PC-9 (cell line): Measurements from ENCODE around the gene KRT32. TPM values are rescaled to one million over a fixed set of nuclear protein-coding genes. Genes with fewer than 3 reads are reported as not detected.

Experiments
- BruUV-seq: library from RNA; stranded (reverse); fragments of 400-500 nt; replicated peaks from 2 replicates; lab custom pipeline; 2021; lab: Mats Ljungman, UMichigan
- CTCF ChIA-PET: fragments of 300-600 bp; sonication (Branson Sonifier 250); formaldehyde crosslinking; loops from one replicate; lab custom pipeline; 2022; ENCODE audit warnings: antibody characterized with exemption; lab: Charles Lee
- POLR2A ChIA-PET: fragments of 300-600 bp; sonication (Branson Sonifier 250); formaldehyde crosslinking; loops from one replicate; lab custom pipeline; 2022; ENCODE audit warnings: antibody characterized with exemption; ENCODE audit not compliant: unreplicated experiment; lab: Charles Lee
- DNase-seq, 2 experiments: peaks; one replicate each; pipeline versions ENCODE4 v3.0.0 to v3.0.0-alpha.2; 2015 to 2022; ENCODE audit warnings: mixed read lengths in 1 of 2
- H2AFZ ChIP-seq: fragments of 200-600 bp; sonication (generic); 2 replicates; pipeline ENCODE4 v1.8.1; 2017; ENCODE audit warnings: antibody characterized with exemption
- H3F3A ChIP-seq: fragments of 200-600 bp; sonication (generic); 2 replicates; pipeline ENCODE4 v1.8.1; 2017; ENCODE audit warnings: antibody characterized with exemption, mild to moderate bottlenecking, low read depth; ENCODE audit not compliant: insufficient read depth
- H3K27ac ChIP-seq: fragments of 200-600 bp; sonication (generic); 2 replicates; pipeline ENCODE4 v1.6.1; 2016; ENCODE audit warnings: mixed run types
- H3K27me3 ChIP-seq: fragments of 200-600 bp; sonication (generic); 2 replicates; pipeline ENCODE4 v1.6.1; 2016; ENCODE audit warnings: low read depth, mixed run types; ENCODE audit not compliant: insufficient read depth
- H3K36me3 ChIP-seq: fragments of 200-600 bp; sonication (generic); 2 replicates; pipeline ENCODE4 v1.6.1; 2016; ENCODE audit warnings: low read depth, mixed run types
- H3K4me1 ChIP-seq: fragments of 200-600 bp; sonication (generic); replicated peaks from 2 replicates; pipeline ENCODE4 v1.6.1; 2016; ENCODE audit warnings: mixed run types; ENCODE audit not compliant: insufficient read depth
- H3K4me2 ChIP-seq: fragments of 200-600 bp; sonication (generic); 2 replicates; pipeline ENCODE4 v1.6.1; 2017; ENCODE audit warnings: mixed run types
- H3K4me3 ChIP-seq: fragments of 200-600 bp; sonication (generic); 2 replicates; pipeline ENCODE4 v1.6.1; 2016; ENCODE audit warnings: mixed run types
- H3K79me2 ChIP-seq: fragments of 200-600 bp; sonication (generic); 2 replicates; pipeline ENCODE4 v1.6.1; 2017; ENCODE audit warnings: low read depth, mixed run types
- H3K9me2 ChIP-seq: fragments of 200-600 bp; sonication (generic); 2 replicates; pipeline ENCODE4 v1.8.1; 2017; ENCODE audit warnings: mild to moderate bottlenecking; ENCODE audit not compliant: insufficient read depth
- H3K9me3 ChIP-seq: fragments of 200-600 bp; sonication (generic); 2 replicates; pipeline ENCODE4 v1.8.1; 2016; ENCODE audit warnings: low read depth; ENCODE audit not compliant: insufficient read depth
- H4K20me1 ChIP-seq: fragments of 200-600 bp; sonication (generic); 2 replicates; pipeline ENCODE4 v1.8.1; 2017; ENCODE audit not compliant: insufficient read depth
- EZH2 ChIP-seq: fragments of 200-600 bp; sonication (generic); IDR thresholded peaks from 2 replicates; pipeline ENCODE4 v1.8.0; 2017; ENCODE audit warnings: antibody characterized with exemption, low read depth
- intact Hi-C: fragments of 100-400 bp; cut with micrococcal nuclease; formaldehyde crosslinking; loops from one replicate; pipeline ENCODE4 v1.10.0; 2022; ENCODE audit not compliant: unreplicated experiment
- total RNA-seq: library from RNA; stranded (reverse); gene quantifications from 2 replicates; pipeline ENCODE4 v1.2.3, GENCODE V29; 2021
- TF ChIP-seq, protein P1 (sequence below): fragments of 200-600 bp; sonication (generic); conservative IDR thresholded peaks from 2 replicates; pipeline ENCODE4 v1.6.1; 2017; ENCODE audit warnings: mixed run types, antibody characterized with exemption, mild to moderate bottlenecking, moderate library complexity

The KRT32 gene
- total RNA-seq, 1 experiment from 2014 or later, result not detected

DNA sequence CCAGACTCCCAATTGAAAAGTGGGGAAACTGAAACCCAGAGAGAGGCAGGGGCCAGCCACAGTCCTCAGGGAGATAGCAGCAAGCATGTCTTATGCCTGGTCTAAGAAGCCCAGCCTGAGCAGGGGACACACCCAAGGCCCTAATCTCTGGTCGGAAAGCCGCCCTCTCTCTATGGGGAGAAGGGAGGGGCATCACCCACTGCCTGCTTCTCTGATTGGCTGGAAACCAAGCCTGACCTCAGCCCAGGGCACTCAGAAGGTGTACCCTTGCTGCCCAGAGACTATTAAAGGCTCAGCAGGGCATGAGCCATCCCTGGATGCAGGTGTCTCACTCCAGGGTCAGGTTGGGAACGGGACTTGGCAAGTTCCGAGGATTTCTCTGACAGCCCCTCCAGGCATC is 43.9 kb upstream of the KRT32 start:
- TF ChIP-seq, protein P1, sequence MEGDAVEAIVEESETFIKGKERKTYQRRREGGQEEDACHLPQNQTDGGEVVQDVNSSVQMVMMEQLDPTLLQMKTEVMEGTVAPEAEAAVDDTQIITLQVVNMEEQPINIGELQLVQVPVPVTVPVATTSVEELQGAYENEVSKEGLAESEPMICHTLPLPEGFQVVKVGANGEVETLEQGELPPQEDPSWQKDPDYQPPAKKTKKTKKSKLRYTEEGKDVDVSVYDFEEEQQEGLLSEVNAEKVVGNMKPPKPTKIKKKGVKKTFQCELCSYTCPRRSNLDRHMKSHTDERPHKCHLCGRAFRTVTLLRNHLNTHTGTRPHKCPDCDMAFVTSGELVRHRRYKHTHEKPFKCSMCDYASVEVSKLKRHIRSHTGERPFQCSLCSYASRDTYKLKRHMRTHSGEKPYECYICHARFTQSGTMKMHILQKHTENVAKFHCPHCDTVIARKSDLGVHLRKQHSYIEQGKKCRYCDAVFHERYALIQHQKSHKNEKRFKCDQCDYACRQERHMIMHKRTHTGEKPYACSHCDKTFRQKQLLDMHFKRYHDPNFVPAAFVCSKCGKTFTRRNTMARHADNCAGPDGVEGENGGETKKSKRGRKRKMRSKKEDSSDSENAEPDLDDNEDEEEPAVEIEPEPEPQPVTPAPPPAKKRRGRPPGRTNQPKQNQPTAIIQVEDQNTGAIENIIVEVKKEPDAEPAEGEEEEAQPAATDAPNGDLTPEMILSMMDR, result no peak
- TF ChIP-seq EZH2, result no peak
- no peaks in the 10 kb centered on the region; the same call in 1 of the 2 replicates for H3K79me2 ChIP-seq
- no peaks in the 10 kb centered on the region for H3K9me3 ChIP-seq
- H3K4me3 ChIP-seq, result no peak overlapping the region
- CTCF ChIA-PET, result no interaction called here
- peaks cover 53% of the 10 kb centered on the region for H3K4me1 ChIP-seq
- no peaks in the 10 kb centered on the region; the same call in 1 of the 2 replicates for H3K36me3 ChIP-seq
- peaks cover 48% of the 10 kb centered on the region for H3F3A ChIP-seq
- no peak overlapping the region for H3K4me2 ChIP-seq
- no peak for DNase-seq
- intact Hi-C loops, result no loop called here
- H3K27ac ChIP-seq, result no peak overlapping the region
- H2AFZ ChIP-seq, result no peak overlapping the region
- no peaks in the 10 kb centered on the region for H4K20me1 ChIP-seq
- no peaks in the 10 kb centered on the region for H3K27me3 ChIP-seq
- POLR2A ChIA-PET, result interaction anchor here (0.7 kb wide), 1 partner anchor 421 kb away, joined by 4 read pairs; no protein-coding TSS in a partner anchor
- BruUV-seq, result no TSS peak
- no peaks in the 10 kb centered on the region for H3K9me2 ChIP-seq

DNA sequence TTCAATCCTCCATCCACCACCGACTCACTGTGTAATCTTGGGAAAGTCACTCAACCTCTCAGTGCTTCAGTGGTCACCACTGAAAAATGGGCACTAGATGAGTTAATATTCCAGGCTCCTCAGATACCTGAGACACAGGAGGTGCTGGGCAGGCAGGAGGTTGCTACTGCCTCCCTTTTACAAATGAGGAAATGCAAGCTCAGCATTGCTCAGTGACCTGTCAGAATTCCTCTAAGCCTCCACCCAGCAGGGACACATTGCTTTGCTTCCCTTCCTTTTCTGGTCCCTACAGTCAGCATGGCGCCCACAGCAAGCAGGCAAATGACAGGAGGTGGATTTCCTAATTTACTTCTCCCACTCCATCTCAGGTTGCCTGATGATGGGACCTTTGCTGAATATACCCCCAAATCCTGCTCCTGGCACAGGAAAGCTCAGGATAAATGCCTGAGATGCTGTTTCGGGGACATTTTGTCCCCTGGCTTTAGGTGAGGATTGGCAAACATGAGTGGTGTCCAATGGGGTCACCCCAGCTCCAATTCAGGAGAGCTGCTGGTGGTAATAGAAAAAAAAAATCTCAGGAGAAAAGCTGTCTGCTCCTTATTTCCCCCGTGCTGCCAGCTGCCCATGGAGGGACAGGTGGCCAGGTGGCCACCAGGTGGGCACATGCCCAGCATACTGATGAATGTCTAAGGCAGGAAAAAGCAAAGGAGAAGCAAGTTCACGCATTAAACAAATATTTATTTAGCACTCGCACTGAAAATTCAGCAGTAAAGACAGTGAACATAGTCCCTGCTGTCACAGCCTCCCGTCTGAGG is 43.3 kb upstream of the KRT32 start:
- DNase-seq, result peak in 1 of 2 experiments; percentile 63
- CTCF ChIA-PET, result no interaction called here
- peak overlapping the region; percentile 25; the same call in 1 of the 2 replicates for H3K4me2 ChIP-seq

DNA sequence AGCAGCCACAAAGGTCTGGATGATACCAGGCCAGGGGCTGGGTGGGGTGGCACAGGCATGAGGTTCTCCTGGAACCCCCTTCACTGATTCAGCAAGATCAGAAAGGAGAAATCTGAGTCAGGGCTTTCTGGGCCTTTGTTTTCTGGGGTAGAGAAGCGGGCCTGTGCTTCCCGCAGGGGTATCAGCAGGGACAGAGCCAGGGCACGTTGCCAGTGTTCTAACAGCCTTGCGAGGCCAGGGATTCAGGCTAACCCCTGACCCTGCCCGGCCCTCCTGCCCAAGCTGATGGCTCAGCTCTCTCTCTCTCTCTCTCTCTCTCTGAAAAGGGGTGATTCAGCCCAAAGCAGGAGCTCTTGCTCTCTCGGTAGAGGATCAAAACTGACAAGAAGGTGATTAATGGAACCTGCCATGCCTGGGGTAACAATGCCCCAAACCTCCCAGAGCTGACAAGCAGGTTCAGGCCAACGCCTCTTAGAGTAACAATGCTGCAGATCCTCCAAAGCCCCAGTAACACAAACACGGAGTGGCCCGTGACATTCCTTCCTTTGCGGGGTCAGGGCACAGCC is 40.2 kb upstream of the KRT32 start:
- no peaks in the 10 kb centered on the region for H4K20me1 ChIP-seq
- H3K79me2 ChIP-seq, result peaks cover 30% of the 10 kb centered on the region
- H3K27me3 ChIP-seq, result no peaks in the 10 kb centered on the region
- ChIA-PET POLR2A (interaction anchor here (0.5 to 4.3 kb wide), 11 partner anchors 8 to 512 kb away, joined by 3 to 75 read pairs (median 4); partner anchors contain the start of genes KRT15 and KRT19), CTCF (interaction anchor here (0.6 to 2.8 kb wide), 3 partner anchors 15 to 159 kb away, joined by 3 to 12 read pairs (median 4); no protein-coding TSS in a partner anchor)
- BruUV-seq, result no TSS peak
- H3K36me3 ChIP-seq, result no peaks in the 10 kb centered on the region
- DNase-seq, result peak; percentile 82 to 97
- no peaks in the 10 kb centered on the region for H3K9me2 ChIP-seq
- peak overlapping the region; percentile 73 for H3K4me2 ChIP-seq
- TF ChIP-seq EZH2, result no peak
- TF ChIP-seq, protein P1, result no peak
- H3K4me1 ChIP-seq, result peaks cover 77% of the 10 kb centered on the region
- H3F3A ChIP-seq, result peaks cover 48% of the 10 kb centered on the region
- H3K4me3 ChIP-seq, result no peak overlapping the region; the same call in 1 of the 2 replicates
- no peaks in the 10 kb centered on the region for H3K9me3 ChIP-seq
- peak overlapping the region; percentile 94 for H3K27ac ChIP-seq
- intact Hi-C loops, result loop anchor here (1.0 kb wide), 1 partner anchor 12 kb away; no protein-coding TSS in a partner anchor
- H2AFZ ChIP-seq, result no peak overlapping the region; the same call in 1 of the 2 replicates

More for the DNA sequence above, 43.3 kb upstream of the KRT32 start:
- H3K4me3 ChIP-seq, result no peak overlapping the region
- no peaks in the 10 kb centered on the region for H3K27me3 ChIP-seq
- peaks cover 51% of the 10 kb centered on the region for H3F3A ChIP-seq
- no peaks in the 10 kb centered on the region for H3K79me2 ChIP-seq
- no peaks in the 10 kb centered on the region for H3K9me3 ChIP-seq
- peaks cover 60% of the 10 kb centered on the region for H3K4me1 ChIP-seq
- no peak overlapping the region for H3K27ac ChIP-seq
- POLR2A ChIA-PET, result interaction anchor here (0.7 kb wide), 3 partner anchors 20 to 420 kb away, joined by 3 to 4 read pairs (median 3); no protein-coding TSS in a partner anchor
- TF ChIP-seq, protein P1, result no peak
- no peak for TF ChIP-seq EZH2
- no TSS peak for BruUV-seq
- no peaks in the 10 kb centered on the region for H3K9me2 ChIP-seq
- intact Hi-C loops, result no loop called here
- H2AFZ ChIP-seq, result no peak overlapping the region
- H3K36me3 ChIP-seq, result no peaks in the 10 kb centered on the region
- H4K20me1 ChIP-seq, result no peaks in the 10 kb centered on the region
